Activated CD4-positive, alpha-beta T cell treated with anti-CD3 and anti-CD28 coated beads, Interleukin-2, Interleukin-4, amounts not matched to agents 100 ng/mL and 50 ng/mL, durations not matched to agents 16 hours and 8 hours (primary cell): Measurements from ENCODE around the gene COX17.

ENCODE experiments used
- DNase-seq: peaks from one replicate; pipeline ENCODE4 v3.0.0-alpha.2; 2020; ENCODE audit warnings: low spot score

COX17 gene

DNA sequence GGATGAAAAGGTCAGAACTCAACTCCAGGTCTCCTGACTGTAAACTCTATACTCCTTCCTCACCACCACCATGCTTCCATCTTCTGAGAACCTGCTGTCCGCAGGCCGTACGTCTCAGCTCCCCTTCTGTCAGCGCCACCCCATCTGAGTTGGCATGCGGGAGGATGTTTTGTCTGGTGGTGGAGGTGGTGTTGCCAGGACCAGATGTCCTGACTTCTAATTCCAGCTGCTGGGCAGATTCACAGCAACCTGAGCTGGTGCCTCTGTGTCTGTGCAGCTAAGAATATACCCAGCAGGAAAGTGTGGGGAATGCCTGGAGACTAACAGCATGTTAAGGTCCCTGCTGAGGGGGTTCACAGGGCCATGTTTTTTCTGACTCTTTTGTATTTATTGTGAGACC, 56.3 kb downstream of the COX17 start:
- DNase-seq, result no peak
